HCEC 1CT (cell line): Measurements from ENCODE around the gene WDR62.
"Not testable (repeated sequence)": the region's sequence is repeated elsewhere in the genome, so short reads cannot be mapped to it uniquely, and the experiment has no call there.

Experiments used
- DNase-seq: peaks from one replicate; pipeline ENCODE4 v3.0.0-alpha.2; 2017

WDR62 gene

GRCh38 chr19:36113425-36113824 is 58.7 kb downstream of the WDR62 start:
- DNase-seq, result no peak

GRCh38 chr19:36113894-36114720 is 59.4 kb downstream of the WDR62 start:
- peak; percentile 46 for DNase-seq

- peak; percentile 100 for DNase-seq
Observed at GRCh38 chr19:36114721-36115452, 60.2 kb downstream of the WDR62 start, which contains the start of gene POLR2I. Gene POLR2I, minus strand, starts transcription at chr19:36114875. Its CDS starts 19 bp downstream, at chr19:36114856.

- no peak for DNase-seq
Observed at GRCh38 chr19:36115453-36116343, 61.0 kb downstream of the WDR62 start, which contains the start of gene TBCB. Gene TBCB, plus strand, starts transcription at chr19:36115468. Its CDS starts 93 bp downstream, at chr19:36115561.

GRCh38 chr19:36116344-36116637 is 61.6 kb downstream of the WDR62 start:
- DNase-seq, result no peak

- no peak for DNase-seq
Observed at GRCh38 chr19:36120092-36120983, 65.6 kb downstream of the WDR62 start.

GRCh38 chr19:36120984-36121358 is 66.3 kb downstream of the WDR62 start:
- DNase-seq, result no peak

- no peak for DNase-seq
Observed at GRCh38 chr19:36121486-36122124, 66.9 kb downstream of the WDR62 start.

- DNase-seq, result no peak
Observed at GRCh38 chr19:36125557-36125956, 70.9 kb downstream of the WDR62 start.

GRCh38 chr19:36128392-36128736 is 73.7 kb downstream of the WDR62 start:
- DNase-seq, result no peak

- not testable (repeated sequence) for DNase-seq
Observed at GRCh38 chr19:36131221-36131620, 76.5 kb downstream of the WDR62 start.

- not testable (repeated sequence) for DNase-seq
Observed at GRCh38 chr19:36134867-36135266, 80.2 kb downstream of the WDR62 start.

- peak; percentile 50 for DNase-seq
Observed at GRCh38 chr19:36136964-36137686, 82.4 kb downstream of the WDR62 start.

GRCh38 chr19:36139120-36139472 is 84.4 kb downstream of the WDR62 start:
- no peak for DNase-seq

- DNase-seq, result peak; percentile 95
Observed at GRCh38 chr19:36139473-36140303, 85.0 kb downstream of the WDR62 start, which contains the start of gene CAPNS1. Gene CAPNS1, plus strand, starts transcription at chr19:36140066. Its CDS starts 946 bp downstream, at chr19:36141012.

GRCh38 chr19:36140304-36141038 is 85.8 kb downstream of the WDR62 start:
- DNase-seq, result peak; percentile 16

- peak; percentile 76 for DNase-seq
Observed at GRCh38 chr19:36141039-36141927, 86.6 kb downstream of the WDR62 start.

GRCh38 chr19:36142046-36142445 is 87.3 kb downstream of the WDR62 start:
- no peak for DNase-seq
